Bone marrow (tissue), 2 donors: ENCODE measurements around the gene WLS.

Experiments
- DNase-seq, 2 donors: peaks; one replicate each; lab custom pipeline; 2025; lab: John Stamatoyannopoulos, UW

Gene WLS

DNA sequence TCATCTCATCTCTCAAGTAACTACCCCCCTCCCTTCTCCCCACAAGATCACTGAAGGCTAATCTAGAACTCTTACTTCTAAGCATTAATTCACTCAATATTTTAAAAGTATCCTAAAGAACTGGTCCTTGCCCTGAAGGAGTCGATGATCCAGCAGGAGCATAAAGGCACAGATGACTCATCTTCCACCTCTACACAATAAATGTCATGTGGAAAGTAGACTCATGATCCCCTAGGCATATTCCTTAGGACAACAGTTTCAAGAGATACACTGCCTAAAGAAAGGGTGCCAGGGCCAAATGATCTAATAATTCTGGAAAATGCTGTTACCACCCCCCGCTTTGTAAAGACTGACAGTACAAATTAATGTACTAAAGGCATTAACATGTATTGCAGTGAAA, 96.1 kb downstream of the WLS start:
- no peak for DNase-seq

DNA sequence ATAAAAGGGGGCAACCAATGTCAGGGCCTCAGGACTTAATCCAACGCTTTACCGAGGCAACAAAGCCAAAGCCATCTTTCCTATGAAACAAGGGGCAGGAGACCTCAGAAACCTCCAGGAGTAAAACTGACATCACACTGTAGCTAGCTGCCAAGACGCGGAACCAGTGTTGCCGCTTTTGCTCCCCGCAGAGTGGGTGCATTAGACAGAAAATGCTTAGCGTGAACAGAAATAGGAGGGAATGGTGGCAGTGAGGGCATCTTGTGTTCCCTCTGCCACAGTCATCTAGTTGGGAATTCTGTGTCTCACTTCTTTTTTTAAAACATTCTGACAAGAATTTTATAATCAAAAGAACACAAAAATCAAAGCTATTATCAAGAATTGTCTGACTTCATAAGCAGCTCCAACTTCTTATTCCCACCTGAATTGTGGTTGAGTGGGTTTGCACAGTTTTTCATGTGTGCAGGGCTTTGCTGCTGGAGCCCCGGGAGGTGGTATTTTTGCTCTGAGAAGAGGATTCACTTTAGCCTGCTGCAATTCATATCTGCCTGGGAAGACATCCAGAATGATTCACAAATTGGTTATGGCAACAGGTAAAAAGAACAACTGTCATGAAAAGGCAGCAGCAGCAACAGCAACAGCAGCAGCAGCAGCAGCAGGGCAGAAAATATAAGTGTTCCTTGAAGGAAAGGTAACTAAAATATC, 99.7 kb downstream of the WLS start:
- DNase-seq = no peak

DNA sequence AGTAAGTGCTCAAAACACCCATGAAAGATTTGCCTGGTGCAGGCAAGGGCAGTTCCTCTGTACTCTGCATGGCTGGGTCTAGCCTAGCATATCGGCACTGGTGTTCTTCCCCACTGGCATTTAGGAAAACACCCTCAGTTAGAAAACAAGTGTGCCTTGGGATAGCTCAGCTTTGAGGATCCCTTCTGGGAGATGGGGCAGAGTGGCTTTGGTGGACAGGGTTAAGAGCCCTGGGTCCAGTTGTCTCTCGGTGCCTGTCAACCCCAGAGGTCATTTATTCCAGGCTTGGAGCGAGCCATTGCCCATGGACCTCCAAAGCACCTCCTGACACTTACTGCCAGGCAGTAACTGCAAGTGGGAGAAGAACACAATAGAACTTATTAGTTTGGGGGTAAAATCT, 101.1 kb downstream of the WLS start:
- no peak for DNase-seq

GRCh38 chr1:68129536-68130250, 102.6 kb downstream of the WLS start:
- no peak for DNase-seq

- no peak for DNase-seq
These were observed 103.5 kb downstream of the WLS start for GRCh38 chr1:68128820-68129219.

DNA sequence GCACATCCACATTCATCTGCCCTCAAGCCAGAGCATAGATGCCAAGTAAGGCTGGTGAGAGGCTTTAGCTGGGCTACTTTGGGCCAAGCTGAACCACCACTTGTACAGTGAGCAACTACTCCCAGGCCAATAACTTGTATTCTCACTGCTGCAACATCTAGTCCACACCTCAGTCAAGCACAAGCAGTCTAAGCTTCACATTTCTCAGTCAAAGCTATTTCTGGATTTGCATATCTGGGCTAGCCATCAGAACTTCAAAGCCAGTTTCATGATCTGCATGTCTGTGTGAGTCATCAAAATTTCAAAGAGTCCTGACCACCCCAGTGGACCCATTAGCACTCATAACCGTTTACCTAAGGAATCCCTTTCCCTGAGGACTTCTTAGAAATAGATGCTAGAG, 104.2 kb downstream of the WLS start:
- DNase-seq = no peak

- DNase-seq = no peak
These were observed 110.8 kb downstream of the WLS start for GRCh38 chr1:68121536-68121935.

GRCh38 chr1:68120136-68120791, 112.1 kb downstream of the WLS start:
- peak; percentile 21 to 49 for DNase-seq

- no peak for DNase-seq
These were observed 112.9 kb downstream of the WLS start for GRCh38 chr1:68119445-68119844.

DNA sequence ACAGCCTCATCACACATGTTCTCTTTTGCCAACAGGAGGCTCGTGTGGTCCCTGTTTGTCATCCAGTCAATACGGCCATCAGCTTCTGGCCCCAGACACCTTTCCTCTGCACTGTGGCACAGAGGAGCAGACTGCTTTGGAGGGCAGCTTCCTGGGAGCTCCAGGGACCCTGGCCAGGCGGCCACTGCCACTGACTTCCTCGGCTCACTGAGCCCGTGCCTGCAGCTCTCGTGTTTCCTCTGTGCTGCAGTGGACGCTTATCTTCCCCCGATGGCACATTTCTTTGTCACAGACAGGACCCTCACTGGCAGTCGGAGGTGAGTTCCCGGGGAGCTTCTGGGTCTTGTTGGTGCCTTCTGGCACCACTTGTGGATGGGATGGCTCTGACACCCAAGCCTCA, 114.9 kb downstream of the WLS start:
- DNase-seq = no peak

DNA sequence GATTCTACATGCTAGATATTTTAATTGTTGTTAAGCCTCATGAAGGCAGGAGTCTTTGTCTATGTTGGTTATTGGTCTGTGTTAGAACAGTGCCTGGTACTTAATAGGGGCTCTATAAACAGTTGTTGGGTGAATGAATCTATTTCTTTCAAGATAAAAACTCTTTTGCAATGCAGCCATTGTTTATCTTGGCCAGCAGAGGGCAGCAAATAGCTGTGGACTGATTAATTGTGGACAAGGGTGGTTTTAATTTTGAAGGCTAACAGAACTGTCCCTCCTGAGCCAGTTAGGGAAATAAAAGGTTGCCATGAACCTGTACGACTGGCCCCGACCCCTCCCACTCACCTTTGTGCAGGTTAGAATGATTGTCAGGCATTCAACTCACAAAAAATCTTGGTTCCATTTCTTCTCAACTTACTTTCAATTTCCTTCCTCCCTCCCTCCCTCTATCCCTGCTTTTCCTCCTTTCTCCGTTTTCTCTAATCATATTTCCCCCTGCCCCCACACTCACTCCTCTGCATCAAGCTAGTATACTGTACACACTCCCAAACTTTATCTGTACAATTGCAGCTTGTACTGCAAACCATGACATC, 115.6 kb downstream of the WLS start:
- DNase-seq = peak in 1 of 2 donors; percentile 1

GRCh38 chr1:68115308-68115707, 117.0 kb downstream of the WLS start:
- no peak for DNase-seq

- no peak for DNase-seq
These were observed 118.4 kb downstream of the WLS start for GRCh38 chr1:68113966-68114365.

DNA sequence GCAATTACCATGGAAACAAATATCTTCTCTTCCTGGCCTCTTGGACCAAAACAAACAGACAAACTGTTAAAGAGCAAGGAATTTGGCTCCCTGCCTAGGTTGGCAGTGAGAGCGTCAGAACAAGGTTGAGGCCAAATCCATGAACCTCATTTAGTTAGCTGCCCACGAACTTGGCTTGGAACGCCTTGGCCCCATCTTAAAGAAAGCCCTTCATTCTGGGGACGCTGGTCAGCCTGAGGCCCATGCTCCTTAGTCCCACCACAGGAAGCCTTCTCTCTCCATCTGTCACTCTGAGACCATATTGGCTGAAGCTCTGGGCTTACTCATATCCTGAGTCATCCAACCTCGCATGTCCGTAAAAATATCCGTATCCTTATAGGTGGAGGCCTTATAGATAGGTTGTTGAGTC, 119.5 kb downstream of the WLS start:
- no peak for DNase-seq

- DNase-seq = no peak
These were observed 120.5 kb downstream of the WLS start for GRCh38 chr1:68111519-68112436.

GRCh38 chr1:68107771-68108170, 124.6 kb downstream of the WLS start:
- no peak for DNase-seq

DNA sequence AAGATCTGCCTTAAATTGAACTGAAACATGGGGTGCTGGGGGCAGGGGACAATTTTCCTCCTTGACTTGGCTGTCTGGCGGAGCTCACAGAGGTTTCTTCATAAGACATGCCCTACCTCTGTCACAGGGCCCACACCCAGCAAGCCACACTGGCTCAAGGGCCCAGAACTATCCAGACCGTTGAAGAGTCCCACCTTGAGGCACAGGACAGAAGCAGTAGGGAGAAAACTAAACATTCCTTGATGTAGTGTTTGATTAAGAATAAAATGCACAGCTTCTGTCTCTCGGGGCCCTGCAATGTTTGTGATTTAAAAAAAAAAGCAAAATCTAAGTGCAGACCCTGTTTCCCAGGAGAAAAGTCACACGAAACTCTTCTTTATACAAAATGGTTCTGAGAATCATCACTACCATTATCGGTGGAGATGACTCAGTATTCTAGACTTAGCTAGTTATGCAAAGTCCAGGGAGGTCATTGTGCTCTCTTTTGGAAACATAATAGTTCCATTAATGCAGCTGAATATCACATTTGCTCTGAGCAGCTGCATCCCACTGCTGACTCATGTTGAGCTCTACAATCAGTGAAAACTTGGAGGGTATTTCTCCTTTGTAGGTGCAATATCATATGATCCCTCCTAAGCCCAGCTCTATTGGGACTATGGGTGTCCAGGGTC, 128.3 kb downstream of the WLS start:
- DNase-seq = no peak

- no peak for DNase-seq
These were observed 129.2 kb downstream of the WLS start for GRCh38 chr1:68103011-68103545.

DNA sequence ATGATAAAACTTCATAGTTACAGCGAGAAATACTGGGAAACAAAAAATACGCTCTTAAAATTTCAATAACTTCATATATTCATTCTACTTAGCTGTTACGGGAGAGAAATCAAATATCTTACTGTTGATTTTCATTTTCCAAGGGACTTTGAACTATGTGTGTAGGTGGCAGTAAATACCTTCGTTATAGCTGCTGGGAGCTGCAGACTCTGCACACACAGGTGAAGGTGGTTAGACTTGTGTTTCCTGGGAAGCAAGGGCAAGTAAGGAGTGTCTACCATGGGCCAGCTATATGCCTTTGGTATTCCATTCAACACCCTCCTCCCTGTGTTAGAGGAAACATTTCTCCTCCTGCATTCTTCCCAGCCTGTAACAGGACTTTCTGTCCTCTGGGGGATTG, 130.5 kb downstream of the WLS start:
- DNase-seq = no peak

GRCh38 chr1:68100571-68100970, 131.8 kb downstream of the WLS start:
- DNase-seq = no peak

- DNase-seq = no peak
These were observed 138.6 kb downstream of the WLS start for GRCh38 chr1:68093737-68094136.
